HTR-8/SVneo (cell line): ENCODE results near the gene ADAM12.

Source experiments
- DNase-seq: peaks from one replicate; pipeline ENCODE4 v3.0.0; 2011; ENCODE audit warnings: low spot score, mixed read lengths; ENCODE audit not compliant: insufficient read length
- FAIRE-seq: peaks from 2 replicates; lab custom pipeline; 2011; peaks lifted over from hg19 to GRCh38; lab: Jason Lieb, UNC

ADAM12 gene

DNA sequence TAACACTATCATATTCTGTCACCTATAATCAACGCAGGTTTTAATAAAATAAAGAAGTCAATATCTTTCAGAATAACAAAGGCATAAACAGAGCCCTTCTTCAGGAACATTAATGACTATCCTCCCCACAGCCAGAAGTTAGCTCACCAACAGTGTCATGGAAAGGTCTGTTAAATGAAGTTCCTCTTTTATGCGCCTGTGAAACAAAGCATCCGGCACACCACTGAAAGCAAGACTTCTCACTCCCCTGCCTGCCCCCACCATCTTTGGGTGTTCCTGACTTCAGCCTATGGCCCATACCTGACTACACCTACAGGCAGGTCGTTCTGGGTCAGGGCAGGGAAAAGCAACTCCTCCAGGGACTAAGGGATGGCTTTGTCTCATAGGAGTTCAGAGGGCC lies 286.5 kb downstream of the ADAM12 start:
- DNase-seq (no peak), FAIRE-seq (no peak)

GRCh38 chr10:126101325-126101724 lies 287.0 kb downstream of the ADAM12 start:
- FAIRE-seq (no peak), DNase-seq (no peak)

GRCh38 chr10:126099366-126099765 lies 288.9 kb downstream of the ADAM12 start:
- no peak for DNase-seq
- no peak for FAIRE-seq

- FAIRE-seq (no peak), DNase-seq (no peak)
Measured at GRCh38 chr10:126098226-126098581, 290.1 kb downstream of the ADAM12 start.

- FAIRE-seq (no peak), DNase-seq (no peak)
Measured at GRCh38 chr10:126097558-126098225, 290.6 kb downstream of the ADAM12 start.

GRCh38 chr10:126094537-126094936 lies 293.7 kb downstream of the ADAM12 start:
- FAIRE-seq (no peak), DNase-seq (no peak)

DNA sequence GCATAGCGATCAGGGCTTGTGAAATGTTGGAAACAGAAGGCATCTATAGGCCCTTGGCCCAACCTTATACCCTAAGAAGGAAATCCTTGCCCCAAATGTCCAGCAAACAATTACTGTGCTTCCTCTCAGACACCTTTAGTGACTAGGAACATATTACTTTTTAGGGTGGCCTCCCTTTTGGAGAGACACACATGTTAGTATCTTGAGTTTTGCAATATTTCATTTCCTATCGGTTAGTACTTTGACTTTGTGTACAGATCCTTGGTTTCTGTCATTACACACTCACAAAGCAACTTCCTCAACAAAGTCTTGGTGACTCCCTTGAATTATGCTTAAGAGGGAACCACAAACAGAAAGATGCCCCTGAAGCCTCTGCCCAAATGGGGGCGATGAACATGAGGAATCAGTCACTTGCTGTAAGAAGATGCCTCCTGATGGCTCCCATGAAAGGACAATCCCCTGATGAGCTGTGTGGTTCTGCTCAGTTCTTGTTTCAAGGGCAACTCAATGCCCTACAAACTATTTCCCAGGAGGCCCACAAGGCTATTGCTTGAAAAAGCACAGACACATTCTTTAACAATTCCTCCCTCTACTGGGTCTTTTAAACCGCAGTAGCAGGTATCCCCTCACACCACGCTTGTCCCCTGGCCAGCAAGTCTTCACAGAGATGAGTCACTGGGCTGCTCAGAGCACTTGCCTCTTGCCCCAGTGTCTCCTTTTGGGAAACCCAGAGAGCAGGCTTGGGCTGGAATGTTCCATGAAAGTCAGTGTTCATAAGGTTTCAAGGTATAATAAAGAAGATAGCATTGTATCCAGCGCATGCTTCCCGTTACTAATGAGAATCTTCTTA lies 295.7 kb downstream of the ADAM12 start:
- no peak for DNase-seq
- no peak for FAIRE-seq

DNA sequence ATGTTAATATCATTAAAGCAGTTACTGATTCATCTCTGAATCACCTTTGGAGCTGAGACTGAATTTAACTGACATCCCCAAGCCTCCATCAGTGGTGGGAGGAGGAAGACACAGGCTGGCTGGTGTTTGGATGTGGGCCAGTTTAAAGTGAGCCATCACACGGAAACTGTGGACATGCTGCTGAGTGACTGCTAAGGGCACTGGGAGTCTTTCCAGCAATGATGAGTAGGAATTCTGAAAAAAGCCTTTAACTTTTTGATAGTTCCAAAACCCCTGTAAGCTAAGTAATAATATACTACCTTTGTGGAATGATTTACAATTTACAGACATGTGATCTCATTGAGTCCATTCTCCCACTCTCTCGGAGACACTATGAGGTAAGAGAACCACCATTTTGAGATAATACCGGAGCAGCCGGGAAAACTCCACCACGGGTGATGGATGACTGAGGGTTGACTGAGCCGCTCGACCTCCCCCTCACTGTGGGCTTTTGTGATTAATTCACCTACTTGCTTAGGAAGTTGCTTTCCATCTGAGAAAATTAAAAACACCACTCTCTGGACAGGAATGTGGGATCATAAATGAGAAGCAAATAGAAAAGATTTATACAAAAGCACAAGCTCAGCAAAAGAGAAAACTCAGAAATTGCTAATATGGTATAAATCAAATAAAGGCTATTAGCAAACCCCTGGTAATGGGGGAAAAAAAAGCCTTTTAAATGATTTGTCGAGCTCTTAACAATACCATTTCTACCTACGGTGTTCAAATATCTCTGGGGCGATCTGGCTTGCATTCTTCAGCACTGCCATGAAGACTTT lies 297.2 kb downstream of the ADAM12 start:
- FAIRE-seq: no peak

GRCh38 chr10:126090443-126090842 lies 297.8 kb downstream of the ADAM12 start:
- FAIRE-seq (no peak), DNase-seq (no peak)

More for the DNA sequence above, 297.2 kb downstream of the ADAM12 start:
- peak; percentile 46 for DNase-seq

DNA sequence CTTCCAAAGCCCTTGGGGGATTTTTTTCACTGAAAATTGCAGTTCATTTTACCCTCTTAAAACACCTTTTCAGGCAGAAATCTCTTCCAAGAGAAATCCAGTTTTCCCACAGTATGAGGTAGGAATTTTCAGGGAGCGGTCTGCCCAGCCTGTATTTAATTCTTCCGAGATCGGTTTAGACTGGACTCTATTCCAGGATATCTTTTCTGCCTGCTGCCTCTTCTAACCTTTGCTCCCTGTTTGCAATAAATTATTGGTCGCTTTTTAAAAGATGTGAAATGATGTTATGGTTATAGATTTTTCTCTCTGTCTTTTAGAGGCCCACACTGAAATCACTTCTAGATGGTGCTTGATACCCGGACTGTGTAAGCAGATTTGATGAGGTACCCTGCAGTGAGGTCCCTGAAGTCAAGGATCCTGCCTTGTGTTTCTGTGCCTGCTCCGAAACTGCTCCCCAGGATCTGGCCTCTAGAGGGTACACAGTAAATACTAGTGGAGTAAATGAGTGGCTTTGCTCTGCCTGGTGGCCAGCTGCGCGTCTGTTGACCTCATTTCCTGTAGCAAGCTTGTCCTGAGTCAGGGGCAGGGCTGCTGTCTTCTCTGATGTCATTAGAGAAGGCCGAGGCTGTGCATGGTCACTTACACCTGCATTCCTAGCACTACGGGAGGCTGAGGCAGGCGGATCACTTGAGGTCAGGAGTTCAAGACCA lies 300.3 kb downstream of the ADAM12 start:
- FAIRE-seq: no peak
- DNase-seq: peak; percentile 33

DNA sequence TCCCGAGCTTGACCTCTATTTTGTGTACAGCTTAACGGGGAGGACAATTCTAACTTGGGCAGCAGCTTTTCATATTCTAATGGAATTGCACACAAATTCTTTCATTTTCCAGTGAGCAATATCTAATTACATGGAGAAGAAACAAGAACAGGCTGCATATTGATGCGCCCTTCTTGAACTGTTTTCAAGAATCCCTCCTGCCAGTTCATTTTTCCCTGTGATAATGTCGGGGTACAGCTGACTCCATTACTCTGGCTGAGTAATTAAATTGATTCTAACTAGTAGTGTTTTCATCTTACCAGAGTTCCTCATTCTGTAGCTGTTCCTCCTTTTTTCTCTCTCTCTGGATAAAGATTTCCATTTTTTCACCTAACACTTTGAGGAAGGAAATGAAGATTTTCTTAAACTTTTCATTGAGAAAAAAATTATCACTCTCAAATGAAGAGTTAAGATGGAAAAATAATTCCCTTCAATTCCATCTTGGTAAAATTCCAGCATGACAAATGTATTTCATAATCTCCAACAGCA lies 301.1 kb downstream of the ADAM12 start:
- FAIRE-seq (no peak), DNase-seq (no peak)

- DNase-seq: no peak
- no peak for FAIRE-seq
Measured at GRCh38 chr10:126085806-126086205, 302.5 kb downstream of the ADAM12 start.

GRCh38 chr10:126084369-126084768 lies 303.9 kb downstream of the ADAM12 start:
- no peak for FAIRE-seq
- no peak for DNase-seq

DNA sequence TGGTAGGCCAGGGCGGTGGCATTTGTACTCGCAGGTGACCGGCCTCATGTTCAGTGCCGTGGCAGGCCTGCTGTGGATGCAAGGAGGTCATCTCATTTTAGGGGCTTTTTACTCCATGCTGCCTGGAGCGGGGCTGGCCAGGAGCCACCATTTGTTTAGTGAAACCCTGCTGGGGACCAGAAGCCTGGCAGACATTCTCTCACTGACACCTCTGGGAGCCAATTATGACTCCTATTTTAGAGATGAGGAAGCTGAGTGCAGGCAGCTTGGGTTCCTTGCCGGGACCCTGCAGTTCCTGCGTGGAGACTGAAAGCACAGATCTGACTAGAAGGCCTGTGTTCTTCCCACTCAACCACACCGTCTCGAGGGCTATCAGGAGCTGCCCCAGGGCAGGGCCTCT lies 305.3 kb downstream of the ADAM12 start:
- DNase-seq (no peak), FAIRE-seq (no peak)

DNA sequence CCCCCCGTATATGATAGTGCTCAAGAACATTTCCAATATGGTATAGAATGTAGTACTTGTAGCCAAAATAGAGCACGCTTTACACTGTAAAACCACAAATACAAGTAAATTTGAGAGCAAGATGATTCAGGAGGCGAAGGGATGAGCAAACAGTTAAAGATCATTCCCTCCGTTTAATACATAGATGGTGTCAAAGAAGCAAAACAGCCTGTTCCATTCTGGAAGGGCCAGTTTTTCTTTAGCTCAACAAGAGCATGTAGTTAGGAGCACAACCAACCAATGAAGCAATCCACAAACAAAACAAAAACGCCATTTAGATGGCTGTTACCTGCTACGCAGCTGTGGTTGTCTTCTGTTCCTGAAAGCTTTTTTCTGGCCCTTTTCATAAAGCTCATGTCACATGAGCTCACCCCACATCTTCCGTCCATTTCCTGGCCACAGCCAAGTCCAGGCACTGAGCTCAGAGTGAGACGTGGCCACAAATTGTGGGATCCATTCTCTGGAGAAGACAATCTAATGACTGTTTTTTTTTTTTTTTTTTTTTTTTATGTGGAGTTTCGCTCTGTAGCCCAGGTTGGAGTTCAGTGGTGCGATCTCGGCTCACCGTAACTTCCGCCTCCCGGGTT lies 306.3 kb downstream of the ADAM12 start:
- FAIRE-seq: no peak

GRCh38 chr10:126080879-126081411 lies 307.3 kb downstream of the ADAM12 start:
- DNase-seq (peak; percentile 26), FAIRE-seq (no peak)

More for the DNA sequence above, 306.3 kb downstream of the ADAM12 start:
- no peak for DNase-seq

DNA sequence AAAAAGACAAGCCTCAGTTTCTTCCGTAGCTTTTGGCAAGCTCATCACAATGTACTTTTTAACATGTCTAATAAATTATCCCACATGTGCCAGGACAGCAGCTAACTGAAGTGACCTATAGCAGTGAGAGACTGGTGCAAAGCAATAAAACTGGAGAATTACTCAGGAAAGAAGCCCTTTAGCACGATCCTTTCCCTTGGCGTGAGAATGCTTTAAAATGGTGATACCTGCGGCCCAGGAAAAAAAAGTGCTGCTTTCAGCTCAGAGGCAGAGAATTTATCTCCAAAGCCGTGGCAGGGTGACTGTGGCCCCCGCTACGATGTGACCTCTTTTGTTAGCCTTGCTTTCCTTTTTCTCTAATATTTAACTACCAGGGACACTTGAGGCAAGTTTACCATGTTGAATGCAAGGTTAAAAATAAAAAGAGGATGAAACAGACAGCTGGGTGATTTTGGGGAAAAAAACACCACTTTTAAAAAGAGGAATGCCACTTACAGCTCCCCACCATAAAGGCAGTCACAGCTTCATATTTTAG lies 307.9 kb downstream of the ADAM12 start:
- FAIRE-seq (no peak), DNase-seq (no peak)

DNA sequence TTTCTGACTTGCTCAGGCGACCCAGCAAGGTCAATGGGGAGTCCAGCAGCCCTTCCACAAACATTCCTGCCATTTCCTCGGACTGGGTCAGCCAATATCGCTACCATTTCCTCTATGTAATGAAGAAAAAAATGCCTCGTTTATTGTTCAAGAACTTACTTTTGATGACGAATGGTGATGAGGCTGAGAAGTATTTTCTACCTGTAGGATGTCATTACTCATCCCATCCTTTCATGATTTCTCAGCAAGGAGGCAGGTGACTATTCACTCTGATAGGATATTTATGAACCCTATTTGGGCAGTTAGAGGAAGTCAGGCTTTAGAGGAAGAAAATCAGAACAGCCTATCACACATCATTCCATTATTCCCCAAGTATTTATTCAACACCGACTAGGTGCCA lies 313.3 kb downstream of the ADAM12 start:
- FAIRE-seq (no peak), DNase-seq (no peak)

GRCh38 chr10:126074291-126074690 lies 314.0 kb downstream of the ADAM12 start:
- no peak for FAIRE-seq
- no peak for DNase-seq
